MM.1S (cell line): Measurements from ENCODE around the gene CSRP2.

Source experiments
- DNase-seq: peaks from one replicate; pipeline ENCODE4 v3.0.0-alpha.2; 2015
- H2AFZ ChIP-seq: fragments of 300-600 bp; sonication (generic); 2 replicates; pipeline ENCODE4 v1.6.0; 2016; ENCODE audit warnings: antibody characterized with exemption, low read length
- H3F3A ChIP-seq: fragments of 300-600 bp; sonication (generic); 2 replicates; pipeline ENCODE4 v1.6.1; 2016; ENCODE audit warnings: mild to moderate bottlenecking, antibody characterized with exemption, low read length, moderate library complexity, mixed read lengths; ENCODE audit not compliant: insufficient read depth
- H3K27ac ChIP-seq: fragments of 300-600 bp; sonication (generic); 2 replicates; pipeline ENCODE4 v1.5.1; 2016; ENCODE audit warnings: mild to moderate bottlenecking, low read length
- H3K27me3 ChIP-seq: fragments of 300-600 bp; sonication (generic); replicated peaks from 2 replicates; pipeline ENCODE4 v1.6.0; 2016; ENCODE audit warnings: low read length; ENCODE audit not compliant: insufficient read depth
- H3K36me3 ChIP-seq: fragments of 300-600 bp; sonication (generic); replicated peaks from 2 replicates; pipeline ENCODE4 v1.6.1; 2016; ENCODE audit warnings: mild to moderate bottlenecking, low read length, mixed read lengths; ENCODE audit not compliant: insufficient read depth
- H3K4me1 ChIP-seq: fragments of 300-600 bp; sonication (generic); 2 replicates; pipeline ENCODE4 v1.6.1; 2016; ENCODE audit warnings: low read length, mixed read lengths
- H3K4me2 ChIP-seq: fragments of 300-600 bp; sonication (generic); 2 replicates; pipeline ENCODE4 v1.6.0; 2016; ENCODE audit warnings: low read depth, low read length
- H3K4me3 ChIP-seq: fragments of 300-600 bp; sonication (generic); 2 replicates; pipeline ENCODE4 v1.5.1; 2016; ENCODE audit warnings: low read length, mixed read lengths
- H3K79me2 ChIP-seq: fragments of 300-600 bp; sonication (generic); 2 replicates; pipeline ENCODE4 v1.6.1; 2016; ENCODE audit warnings: mixed run types, low read length, mixed read lengths
- H3K9ac ChIP-seq: fragments of 300-600 bp; sonication (generic); 2 replicates; pipeline ENCODE4 v1.6.1; 2016; ENCODE audit warnings: low read length, mixed read lengths
- H3K9me2 ChIP-seq: fragments of 300-600 bp; sonication (generic); replicated peaks from 2 replicates; pipeline ENCODE4 v1.6.1; 2016; ENCODE audit warnings: mild to moderate bottlenecking, low read length, mixed read lengths; ENCODE audit not compliant: insufficient read depth
- H3K9me3 ChIP-seq: fragments of 300-600 bp; sonication (generic); replicated peaks from 2 replicates; pipeline ENCODE4 v1.6.1; 2016; ENCODE audit warnings: mild to moderate bottlenecking, low read length, mixed read lengths; ENCODE audit not compliant: insufficient read depth
- H4K20me1 ChIP-seq: fragments of 300-600 bp; sonication (generic); 2 replicates; pipeline ENCODE4 v1.6.1; 2016; ENCODE audit warnings: mild to moderate bottlenecking, low read length, moderate library complexity, mixed read lengths; ENCODE audit not compliant: insufficient read depth
- EZH2 ChIP-seq: fragments of 300-600 bp; sonication (generic); optimal IDR thresholded peaks from 2 replicates; pipeline ENCODE3; 2017; ENCODE audit warnings: low read depth, mild to moderate bottlenecking, antibody characterized with exemption, low read length, mixed read lengths
- EZH2phosphoT487 ChIP-seq: fragments of 300-600 bp; sonication (generic); IDR thresholded peaks from 2 replicates; pipeline ENCODE4 v1.6.1; 2018; ENCODE audit warnings: antibody characterized with exemption, low read length
- TF ChIP-seq, protein P1 (sequence below): fragments of 300-600 bp; sonication (generic); IDR thresholded peaks from 2 replicates; pipeline ENCODE4 v1.5.1; 2016; ENCODE audit warnings: antibody characterized with exemption, low read length, mixed read lengths

Gene CSRP2

DNA sequence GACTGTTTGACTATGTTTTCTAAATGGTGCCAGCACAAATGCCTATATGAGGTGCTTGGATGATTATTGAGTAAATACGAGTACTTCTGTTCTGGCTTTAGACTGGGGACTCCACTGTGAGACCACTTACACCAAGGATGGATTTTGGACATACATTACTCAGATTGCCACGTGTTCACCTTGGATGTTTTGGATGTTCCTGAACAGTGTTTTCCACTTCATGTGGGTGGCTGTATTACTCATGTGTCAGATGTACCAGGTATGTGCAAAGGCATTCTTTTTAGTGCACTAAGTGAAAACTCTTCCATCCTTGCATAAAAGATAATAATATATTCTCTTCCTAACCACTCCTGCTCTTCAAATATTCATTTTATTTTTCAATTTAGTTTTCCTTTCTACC lies 30.7 kb downstream of the CSRP2 start:
- Histone ChIP-seq H3K36me3 (no peaks in the 10 kb centered on the region), H3K9me3 (no peaks in the 10 kb centered on the region), H3K4me3 (no peak overlapping the region), H3K27me3 (no peaks in the 10 kb centered on the region), H3K4me2 (no peak overlapping the region), H3K27ac (no peak overlapping the region), H3F3A (no peaks in the 10 kb centered on the region), H3K4me1 (no peaks in the 10 kb centered on the region), H3K9ac (no peak overlapping the region), H3K79me2 (no peaks in the 10 kb centered on the region), H4K20me1 (no peaks in the 10 kb centered on the region), H3K9me2 (no peaks in the 10 kb centered on the region), H2AFZ (no peak overlapping the region)
- no peak for DNase-seq
- TF ChIP-seq, protein P1, sequence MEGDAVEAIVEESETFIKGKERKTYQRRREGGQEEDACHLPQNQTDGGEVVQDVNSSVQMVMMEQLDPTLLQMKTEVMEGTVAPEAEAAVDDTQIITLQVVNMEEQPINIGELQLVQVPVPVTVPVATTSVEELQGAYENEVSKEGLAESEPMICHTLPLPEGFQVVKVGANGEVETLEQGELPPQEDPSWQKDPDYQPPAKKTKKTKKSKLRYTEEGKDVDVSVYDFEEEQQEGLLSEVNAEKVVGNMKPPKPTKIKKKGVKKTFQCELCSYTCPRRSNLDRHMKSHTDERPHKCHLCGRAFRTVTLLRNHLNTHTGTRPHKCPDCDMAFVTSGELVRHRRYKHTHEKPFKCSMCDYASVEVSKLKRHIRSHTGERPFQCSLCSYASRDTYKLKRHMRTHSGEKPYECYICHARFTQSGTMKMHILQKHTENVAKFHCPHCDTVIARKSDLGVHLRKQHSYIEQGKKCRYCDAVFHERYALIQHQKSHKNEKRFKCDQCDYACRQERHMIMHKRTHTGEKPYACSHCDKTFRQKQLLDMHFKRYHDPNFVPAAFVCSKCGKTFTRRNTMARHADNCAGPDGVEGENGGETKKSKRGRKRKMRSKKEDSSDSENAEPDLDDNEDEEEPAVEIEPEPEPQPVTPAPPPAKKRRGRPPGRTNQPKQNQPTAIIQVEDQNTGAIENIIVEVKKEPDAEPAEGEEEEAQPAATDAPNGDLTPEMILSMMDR: no peak
- no peak for TF ChIP-seq EZH2phosphoT487
- no peak for TF ChIP-seq EZH2

DNA sequence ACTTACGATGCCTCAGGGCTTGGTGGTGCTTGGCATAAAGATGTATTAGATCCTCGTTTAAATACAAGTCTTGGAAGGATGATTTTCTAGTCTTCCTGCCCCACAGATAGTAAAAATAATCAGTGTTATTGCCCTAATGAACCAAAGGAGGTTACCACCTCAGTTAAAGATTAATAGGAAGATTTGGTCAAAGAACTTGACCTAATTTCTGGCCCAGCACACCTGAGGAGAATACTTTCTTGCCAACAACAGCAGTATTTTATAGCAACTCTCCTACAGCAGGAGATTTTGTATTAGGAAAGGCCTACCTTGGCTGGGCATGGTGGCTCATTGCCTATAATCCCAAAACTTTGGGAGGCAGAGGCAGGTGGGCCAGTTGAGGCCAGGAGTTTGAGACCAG lies 31.6 kb downstream of the CSRP2 start:
- H3K4me2 ChIP-seq: no peak overlapping the region

DNA sequence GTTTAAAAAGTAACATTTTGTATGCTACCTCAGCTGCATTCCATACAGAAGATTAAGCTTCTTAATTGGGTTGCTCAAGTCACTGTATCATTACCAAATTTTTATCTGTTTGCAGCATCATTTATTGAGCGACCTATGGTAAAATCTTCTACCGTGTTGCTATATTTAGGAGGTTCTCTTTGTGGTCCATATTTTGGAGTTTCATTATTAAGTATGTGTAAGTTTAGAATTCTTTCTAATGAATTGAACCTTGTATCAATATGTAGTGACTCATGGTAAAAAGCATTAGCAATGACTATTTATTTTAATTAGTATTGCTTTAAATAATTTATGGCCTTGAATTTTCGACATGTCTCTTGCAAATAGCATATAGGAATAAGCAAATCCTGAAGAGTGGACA lies 42.2 kb downstream of the CSRP2 start:
- TF ChIP-seq EZH2 (no peak), EZH2phosphoT487 (no peak)
- TF ChIP-seq, protein P1: no peak
- no peak overlapping the region for H3K9ac ChIP-seq

More for the DNA sequence above, 31.6 kb downstream of the CSRP2 start:
- Histone ChIP-seq H3K27ac (no peak overlapping the region), H3F3A (no peaks in the 10 kb centered on the region), H4K20me1 (no peaks in the 10 kb centered on the region), H2AFZ (no peak overlapping the region), H3K79me2 (no peaks in the 10 kb centered on the region), H3K4me1 (no peaks in the 10 kb centered on the region), H3K27me3 (no peaks in the 10 kb centered on the region), H3K9me2 (no peaks in the 10 kb centered on the region), H3K9ac (no peak overlapping the region), H3K9me3 (no peaks in the 10 kb centered on the region), H3K4me3 (no peak overlapping the region), H3K36me3 (no peaks in the 10 kb centered on the region)
- no peak for DNase-seq
- TF ChIP-seq EZH2: no peak
- TF ChIP-seq, protein P1: no peak
- no peak for TF ChIP-seq EZH2phosphoT487

More for the DNA sequence above, 42.2 kb downstream of the CSRP2 start:
- H3K9me3 ChIP-seq: no peaks in the 10 kb centered on the region
- no peak overlapping the region for H2AFZ ChIP-seq
- no peaks in the 10 kb centered on the region for H3K9me2 ChIP-seq
- H4K20me1 ChIP-seq: no peaks in the 10 kb centered on the region
- H3K4me3 ChIP-seq: no peak overlapping the region
- no peaks in the 10 kb centered on the region for H3K36me3 ChIP-seq
- H3K27me3 ChIP-seq: no peaks in the 10 kb centered on the region
- H3K27ac ChIP-seq: no peak overlapping the region
- no peaks in the 10 kb centered on the region for H3K79me2 ChIP-seq
- 0 out of 2 replicates have a peak, but pooled peaks cover 5% of the 10 kb centered on the region for H3K4me1 ChIP-seq
- DNase-seq: no peak
- no peaks in the 10 kb centered on the region for H3F3A ChIP-seq
- H3K4me2 ChIP-seq: no peak overlapping the region
